Jurkat, Clone E6-1 (cell line): ENCODE measurements around the gene AP1S3.

Experiments used
- DNase-seq: peaks from one replicate; pipeline ENCODE4 v3.0.0-alpha.2; 2011; ENCODE audit warnings: low read depth, low spot score
- H3K4me3 ChIP-seq: 2 replicates; pipeline ENCODE4 v1.5.1; 2011; ENCODE audit warnings: mild to moderate bottlenecking, low read length, control low read depth, moderate library complexity

The AP1S3 gene

DNA sequence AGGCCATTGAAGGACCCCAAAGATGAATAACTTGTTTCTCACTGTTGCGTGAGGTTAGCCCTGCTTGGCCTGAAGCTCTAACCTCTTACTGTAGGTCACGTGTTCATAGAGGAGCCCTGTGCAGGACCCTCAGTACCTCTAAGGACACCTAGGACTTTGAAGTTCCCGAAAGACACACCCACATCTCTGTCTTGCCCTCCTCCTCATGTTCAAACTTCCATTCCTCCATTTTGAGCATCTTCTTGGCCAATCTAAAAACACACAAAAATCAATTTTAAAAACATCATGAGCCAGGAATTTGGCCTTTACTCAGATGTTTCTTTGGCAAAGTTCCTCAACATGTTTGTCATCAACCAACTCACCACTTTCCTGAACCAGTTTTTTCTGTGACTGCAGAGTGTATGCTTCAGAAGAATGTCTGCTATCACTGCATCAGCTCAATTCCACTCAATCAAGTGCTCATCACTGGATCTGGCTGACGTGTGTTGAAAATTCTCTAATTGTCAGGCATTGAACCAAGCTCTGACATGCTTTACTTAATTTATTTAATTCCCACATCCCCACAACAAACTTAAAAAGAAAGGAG lies 101.6 kb downstream of the AP1S3 start:
- DNase-seq, result no peak
- no peak overlapping the region for H3K4me3 ChIP-seq

- no peak for DNase-seq
- no peak overlapping the region for H3K4me3 ChIP-seq
Observed at GRCh38 chr2:223735035-223735640, 102.2 kb downstream of the AP1S3 start.

- DNase-seq, result no peak
- H3K4me3 ChIP-seq, result no peak overlapping the region
Observed at GRCh38 chr2:223734346-223734745, 103.0 kb downstream of the AP1S3 start.

- no peak for DNase-seq
- H3K4me3 ChIP-seq, result no peak overlapping the region
Observed at GRCh38 chr2:223732346-223732745, 105.0 kb downstream of the AP1S3 start.

- H3K4me3 ChIP-seq, result no peak overlapping the region
- DNase-seq, result no peak
Observed at GRCh38 chr2:223731503-223731902, 105.9 kb downstream of the AP1S3 start.

GRCh38 chr2:223729781-223730180 lies 107.6 kb downstream of the AP1S3 start:
- H3K4me3 ChIP-seq, result no peak overlapping the region
- no peak for DNase-seq

DNA sequence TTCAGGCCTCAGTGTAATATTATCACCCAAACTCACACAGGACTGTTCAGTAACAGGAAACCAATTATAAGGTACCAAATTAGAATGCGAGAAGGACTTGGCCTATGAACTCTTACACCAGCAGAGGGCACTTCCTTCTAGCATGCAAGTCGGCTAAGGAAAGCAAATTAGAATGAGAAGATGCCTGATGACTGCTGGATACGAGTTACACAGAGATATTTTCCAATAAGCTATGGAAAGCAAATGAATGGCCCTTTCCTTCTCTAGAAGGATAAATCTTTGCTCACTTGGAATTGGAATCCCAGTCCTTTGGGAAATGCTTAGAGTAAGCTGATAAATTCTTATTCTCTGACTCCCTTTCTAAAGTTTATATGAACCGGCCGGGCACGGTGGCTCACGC lies 109.8 kb downstream of the AP1S3 start:
- peak; percentile 75 for DNase-seq

DNA sequence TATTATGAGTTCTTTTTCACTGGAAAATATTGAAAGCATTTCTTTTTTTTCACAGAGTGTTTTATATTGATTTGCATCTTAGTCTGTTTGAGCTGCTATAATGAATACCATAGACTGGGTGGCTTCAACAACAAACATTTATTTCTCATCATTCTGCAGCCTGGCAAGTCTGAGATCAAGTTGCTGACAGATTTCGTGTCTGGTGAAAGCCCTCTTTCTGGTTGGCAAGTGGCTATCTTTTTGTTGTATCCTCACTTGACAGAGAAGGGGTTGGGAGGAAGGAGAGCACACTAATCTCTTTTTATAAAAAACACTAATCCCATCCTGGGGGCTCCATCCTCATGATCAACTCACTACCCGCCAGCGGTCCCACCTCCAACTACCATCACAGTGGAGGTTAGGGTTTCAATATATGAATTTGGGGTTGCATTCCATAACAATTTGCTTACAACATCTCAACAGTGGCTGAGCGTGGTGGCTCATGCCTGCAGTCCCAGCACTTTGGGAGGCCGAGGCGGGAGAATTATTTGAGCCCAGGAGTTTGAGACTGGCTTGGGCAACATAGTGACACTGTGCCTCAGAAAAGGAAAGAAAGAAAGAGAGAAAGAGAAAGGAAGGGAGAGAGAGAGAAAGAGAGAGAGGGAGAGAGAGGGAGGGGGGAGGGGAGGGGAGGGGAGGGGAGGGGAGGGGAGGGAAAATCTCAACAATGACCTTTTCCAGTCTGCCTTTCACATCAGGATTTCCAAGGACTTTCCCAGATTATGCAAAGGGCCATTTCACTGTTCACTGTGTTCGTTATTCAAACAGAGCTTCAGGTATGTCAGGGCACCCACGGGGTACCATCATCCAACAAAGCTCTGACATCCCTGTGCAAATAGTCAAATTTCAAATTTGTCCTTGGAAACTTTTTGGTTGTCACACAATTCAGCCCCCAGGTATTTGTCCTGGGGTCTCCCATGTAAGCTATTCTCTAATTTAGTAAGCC lies 111.1 kb downstream of the AP1S3 start:
- no peak overlapping the region for H3K4me3 ChIP-seq
- no peak for DNase-seq

More for the DNA sequence above, 109.8 kb downstream of the AP1S3 start:
- no peak overlapping the region for H3K4me3 ChIP-seq

- no peak for DNase-seq
- no peak overlapping the region for H3K4me3 ChIP-seq
Observed at GRCh38 chr2:223725494-223725893, 111.9 kb downstream of the AP1S3 start.

DNA sequence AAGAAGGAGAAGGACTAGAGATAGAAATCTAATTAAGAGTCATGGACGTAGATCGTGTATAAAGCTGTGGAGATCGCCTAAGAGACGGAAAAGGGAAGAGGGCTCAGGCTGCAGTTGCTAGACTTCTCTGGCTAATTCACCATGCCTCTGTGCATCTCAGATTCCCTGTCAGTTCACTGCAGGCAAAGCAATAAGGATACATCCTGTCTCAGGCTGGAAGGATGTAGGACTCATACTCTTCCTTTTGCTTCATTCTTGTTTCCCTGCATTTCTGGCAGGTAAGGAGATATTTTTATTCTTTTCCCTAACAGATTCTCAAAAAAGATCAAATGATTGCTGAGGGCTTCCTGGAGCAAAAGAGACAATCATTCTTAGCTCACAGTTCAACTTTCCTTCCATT lies 112.5 kb downstream of the AP1S3 start:
- H3K4me3 ChIP-seq, result no peak overlapping the region
- DNase-seq, result no peak

- DNase-seq, result peak; percentile 16
- no peak overlapping the region for H3K4me3 ChIP-seq
Observed at GRCh38 chr2:223723954-223724411, 113.4 kb downstream of the AP1S3 start.

GRCh38 chr2:223722226-223722625 lies 115.2 kb downstream of the AP1S3 start:
- DNase-seq, result no peak
- no peak overlapping the region for H3K4me3 ChIP-seq

DNA sequence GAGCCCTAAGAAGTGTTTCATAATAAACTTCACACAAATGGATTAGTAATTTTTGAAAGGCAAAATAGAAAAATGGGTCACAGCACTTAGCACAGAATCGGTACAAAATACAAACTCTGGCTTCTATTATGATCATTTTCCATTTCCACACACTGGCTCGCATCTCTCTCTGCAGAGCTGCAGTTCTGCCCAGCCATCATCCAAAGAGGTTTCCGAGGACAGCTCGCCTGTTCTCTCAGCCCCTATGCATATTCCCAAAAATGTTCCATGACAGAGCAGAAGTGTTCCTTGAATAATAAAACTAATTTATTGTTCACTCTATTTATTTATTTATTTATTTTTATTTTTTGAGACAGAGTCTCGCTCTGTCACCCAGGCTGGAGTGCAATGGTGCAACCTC lies 115.6 kb downstream of the AP1S3 start:
- DNase-seq, result no peak
- H3K4me3 ChIP-seq, result no peak overlapping the region

DNA sequence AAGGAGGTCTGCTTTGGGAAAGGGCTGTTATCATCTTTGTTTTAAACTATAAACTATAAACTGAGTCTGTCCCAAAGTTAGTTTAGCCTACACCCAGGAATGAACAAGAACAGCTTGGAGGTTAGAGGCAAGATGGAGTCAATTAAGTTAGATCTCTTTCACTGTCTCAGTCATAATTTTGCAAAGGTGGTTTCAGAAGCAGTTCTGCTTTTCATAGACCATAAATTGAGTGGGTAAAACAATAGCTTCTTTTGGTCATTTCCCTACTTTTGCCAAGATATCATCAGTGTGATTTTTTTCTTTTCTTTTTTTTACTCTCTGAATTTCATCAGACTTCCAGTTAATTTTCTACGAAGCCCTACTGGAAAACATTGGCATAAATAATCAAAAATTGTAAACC lies 117.0 kb downstream of the AP1S3 start:
- no peak for DNase-seq
- no peak overlapping the region for H3K4me3 ChIP-seq

GRCh38 chr2:223712642-223713041 lies 124.7 kb downstream of the AP1S3 start:
- DNase-seq, result no peak
- H3K4me3 ChIP-seq, result no peak overlapping the region

GRCh38 chr2:223711596-223712326 lies 125.6 kb downstream of the AP1S3 start:
- no peak overlapping the region for H3K4me3 ChIP-seq
- DNase-seq, result no peak
